GM21723 (cell line): ENCODE data around the gene CHST6.
"Not testable (repeated sequence)": the region's sequence is repeated elsewhere in the genome, so short reads cannot be mapped to it uniquely, and the experiment has no call there.

Experiments
- ATAC-seq: cut with Tn5 transposase; IDR thresholded peaks from one replicate; pipeline ENCODE4 v1.9.1; 2021; ENCODE audit warnings: mild to moderate bottlenecking, moderate library complexity; ENCODE audit not compliant: unreplicated experiment

Gene CHST6

GRCh38 chr16:75503801-75504200 lies 8.6 kb upstream of the CHST6 start:
- no peak for ATAC-seq

GRCh38 chr16:75502916-75503605 lies 7.8 kb upstream of the CHST6 start:
- ATAC-seq = no peak

- not testable (repeated sequence) for ATAC-seq
Observed at GRCh38 chr16:75501820-75502219, 6.6 kb upstream of the CHST6 start.

- ATAC-seq = no peak
Observed at GRCh38 chr16:75501359-75501758, 6.1 kb upstream of the CHST6 start.

- ATAC-seq = not testable (repeated sequence)
Observed at GRCh38 chr16:75498605-75499322, 3.5 kb upstream of the CHST6 start.

GRCh38 chr16:75497558-75497957 lies 2.3 kb upstream of the CHST6 start:
- no peak for ATAC-seq

GRCh38 chr16:75494661-75495075 lies 573 bp downstream of the CHST6 start:
- no peak for ATAC-seq

- ATAC-seq = no peak
Observed at GRCh38 chr16:75494184-75494583, 1.1 kb downstream of the CHST6 start.

GRCh38 chr16:75491876-75492275 lies 3.4 kb downstream of the CHST6 start:
- ATAC-seq = no peak

- ATAC-seq = no peak
Observed at GRCh38 chr16:75488322-75488721, 6.9 kb downstream of the CHST6 start.

- peak; percentile 57 for ATAC-seq
Observed at GRCh38 chr16:75486676-75487313, 8.4 kb downstream of the CHST6 start.

- ATAC-seq = no peak
Observed at GRCh38 chr16:75486014-75486675, 9.1 kb downstream of the CHST6 start.

- peak; percentile 56 for ATAC-seq
Observed at GRCh38 chr16:75485230-75486013, 9.8 kb downstream of the CHST6 start.

GRCh38 chr16:75483222-75483621 lies 12.0 kb downstream of the CHST6 start:
- ATAC-seq = no peak

- no peak for ATAC-seq
Observed at GRCh38 chr16:75482434-75483205, 12.6 kb downstream of the CHST6 start.

GRCh38 chr16:75481475-75481874 lies 13.8 kb downstream of the CHST6 start:
- ATAC-seq = no peak

GRCh38 chr16:75479421-75479990 lies 15.7 kb downstream of the CHST6 start:
- ATAC-seq = no peak

GRCh38 chr16:75478480-75479345 lies 16.5 kb downstream of the CHST6 start:
- ATAC-seq = no peak
